Endothelial cell of umbilical vein (primary cell): Measurements from ENCODE around the gene SLC22A23. TPM values are rescaled to one million over a fixed set of nuclear protein-coding genes. Genes with fewer than 3 reads are reported as not detected.

ENCODE experiments used
- BruUV-seq: library from RNA; stranded (reverse); fragments of 400-500 nt; replicated peaks from 2 replicates; lab custom pipeline; 2021; lab: Mats Ljungman, UMichigan
- CTCF ChIA-PET: fragments of 300-600, 350-600 bp; sonication (Branson Sonifier 250); formaldehyde crosslinking; loops from one replicate; lab custom pipeline; 2021; ENCODE audit warnings: antibody characterized with exemption, inconsistent platforms; lab: Charles Lee
- POLR2A ChIA-PET: fragments of 300-600, 350-600 bp; sonication (Branson Sonifier 250); formaldehyde crosslinking; loops from one replicate; lab custom pipeline; 2021; ENCODE audit warnings: antibody characterized with exemption, inconsistent platforms; lab: Charles Lee
- DNase-seq: peaks from one replicate; pipeline ENCODE4 v3.0.0-alpha.2; 2011; ENCODE audit warnings: low read depth, low spot score
- FAIRE-seq: peaks from 2 replicates; lab custom pipeline; 2011; peaks lifted over from hg19 to GRCh38; lab: Jason Lieb, UNC
- H2AFZ ChIP-seq: 2 replicates; pipeline ENCODE4 v1.6.0; 2012; ENCODE audit warnings: low read depth, low read length, control low read depth, inconsistent platforms
- H3K27ac ChIP-seq: 2 replicates; pipeline ENCODE4 v1.5.1; 2011; ENCODE audit warnings: low read depth, mild to moderate bottlenecking, control low read depth, low read length, moderate library complexity; ENCODE audit not compliant: insufficient read depth
- H3K27me3 ChIP-seq, 2 experiments: 2 replicates each; pipeline versions ENCODE4 v1.6.0 to v1.6.1; 2011; ENCODE audit warnings: low read length in 2 of 2, mixed read lengths in 1 of 2; ENCODE audit not compliant: control insufficient read depth in 2 of 2, insufficient read depth in 2 of 2
- H3K36me3 ChIP-seq, 2 experiments: 2 replicates in 1 of 2; 3 replicates in 1 of 2; pipeline ENCODE4 v1.5.1; 2011; ENCODE audit warnings: low read length in 2 of 2, mild to moderate bottlenecking in 1 of 2, moderate library complexity in 1 of 2; ENCODE audit not compliant: control insufficient read depth in 2 of 2, insufficient read depth in 2 of 2; ENCODE audit errors: extremely low read depth in 1 of 2
- H3K4me1 ChIP-seq: 3 replicates; pipeline ENCODE4 v1.5.1; 2011; ENCODE audit warnings: mild to moderate bottlenecking, low read length; ENCODE audit not compliant: control insufficient read depth, insufficient read depth; ENCODE audit errors: extremely low read depth
- H3K4me2 ChIP-seq: 2 replicates; pipeline ENCODE4 v1.6.1; 2011; ENCODE audit warnings: low read length, control low read depth, mixed read lengths; ENCODE audit not compliant: insufficient read depth
- H3K4me3 ChIP-seq, 3 experiments: fragments of 200-600 bp in 1 of 3; sonication (generic), shearing (Covaris generic) in 1 of 3; replicated peaks in 1 of 3; 2 replicates each; pipeline ENCODE4 v1.5.1; 2011 to 2016; ENCODE audit warnings: control low read depth in 3 of 3, low read length in 3 of 3, mild to moderate bottlenecking in 2 of 3, inconsistent platforms in 1 of 3, low read depth in 1 of 3, moderate library complexity in 1 of 3; ENCODE audit not compliant: insufficient read depth in 1 of 3
- H3K79me2 ChIP-seq: 2 replicates; pipeline ENCODE4 v1.6.0; 2012; ENCODE audit warnings: low read length, inconsistent platforms; ENCODE audit not compliant: control insufficient read depth, insufficient read depth
- H3K9ac ChIP-seq: replicated peaks from 2 replicates; pipeline ENCODE3; 2011; ENCODE audit warnings: low read length, control low read depth; ENCODE audit not compliant: insufficient read depth; ENCODE audit errors: extremely low read depth
- H3K9me1 ChIP-seq: replicated peaks from 3 replicates; pipeline ENCODE4 v1.6.0; 2011; ENCODE audit warnings: mild to moderate bottlenecking, low read length; ENCODE audit not compliant: control insufficient read depth, insufficient read depth; ENCODE audit errors: extremely low read depth
- H3K9me3 ChIP-seq: replicated peaks from 2 replicates; pipeline ENCODE4 v1.5.1; 2012; ENCODE audit warnings: low read length, inconsistent platforms; ENCODE audit not compliant: control insufficient read depth, insufficient read depth
- H4K20me1 ChIP-seq: replicated peaks from 2 replicates; pipeline ENCODE3; 2011; ENCODE audit warnings: mild to moderate bottlenecking, low read length; ENCODE audit not compliant: control insufficient read depth, insufficient read depth; ENCODE audit errors: extremely low read depth
- CTCF ChIP-seq, 2 donors: IDR thresholded peaks; 1 replicate in 1 of 2; 2 replicates in 1 of 2; pipeline ENCODE4 v1.5.1; 2011; ENCODE audit warnings: low read length in 2 of 2, mild to moderate bottlenecking in 2 of 2, moderate library complexity in 2 of 2, control low read depth in 1 of 2, inconsistent platforms in 1 of 2, low read depth in 1 of 2; ENCODE audit not compliant: insufficient read depth in 1 of 2; ENCODE audit errors: extremely low read depth in 1 of 2
- EZH2 ChIP-seq: IDR thresholded peaks from 2 replicates; pipeline ENCODE4 v1.6.1; 2012; ENCODE audit warnings: borderline replicate concordance, low read depth, mild to moderate bottlenecking, moderate library complexity, low read length, inconsistent platforms; ENCODE audit not compliant: severe bottlenecking
- FOS ChIP-seq: IDR thresholded peaks from 2 replicates; pipeline ENCODE4 v1.6.1; 2011; ENCODE audit warnings: mild to moderate bottlenecking, low read length, moderate library complexity, borderline replicate concordance; ENCODE audit not compliant: insufficient read depth
- GATA2 ChIP-seq: IDR thresholded peaks from 2 replicates; pipeline ENCODE4 v1.7.0; 2011; ENCODE audit warnings: low read depth, mild to moderate bottlenecking, moderate library complexity, mixed read lengths, low read length; ENCODE audit not compliant: insufficient read length, insufficient read depth
- JUN ChIP-seq: IDR thresholded peaks from 2 replicates; pipeline ENCODE4 v1.6.1; 2011; ENCODE audit warnings: borderline replicate concordance, low read depth; ENCODE audit not compliant: insufficient read length, insufficient read depth
- MAX ChIP-seq: IDR thresholded peaks from 2 replicates; pipeline ENCODE4 v1.6.1; 2011; ENCODE audit not compliant: insufficient read depth, insufficient read length
- MYC ChIP-seq: IDR thresholded peaks from one replicate; pipeline ENCODE4 v1.6.1; 2011; ENCODE audit warnings: mild to moderate bottlenecking, low read depth, low read length
- POLR2A ChIP-seq: IDR thresholded peaks from 2 replicates; pipeline ENCODE4 v1.6.1; 2012; ENCODE audit warnings: low read depth, mild to moderate bottlenecking, control low read depth, low read length
- POLR2AphosphoS5 ChIP-seq: IDR thresholded peaks from 2 replicates; pipeline ENCODE4 v1.6.1; 2012; ENCODE audit warnings: low read depth, mild to moderate bottlenecking, control low read depth, low read length, moderate library complexity; ENCODE audit not compliant: insufficient read depth
- dilution Hi-C: fragments of 300-500 bp; cut with MboI; formaldehyde crosslinking; loops from one replicate; pipeline ENCODE4 v1.15.0; 2019; ENCODE audit warnings: low sequenced_read_pairs; ENCODE audit not compliant: extremely low pct_ligation_motif_present
- intact Hi-C: fragments of 100-400 bp; cut with micrococcal nuclease; formaldehyde crosslinking; loops from one replicate; pipeline ENCODE4 v1.10.0; 2022
- polyA plus RNA-seq, 4 experiments: library from polyadenylated mRNA; depleted of rRNA in 3 of 4; stranded (reverse) in 3 of 4; unstranded in 1 of 4; fragments of >200 nt; gene quantifications; 2 replicates each; pipeline versions ENCODE4 v1.2.1 to v1.2.3, GENCODE V29; 2011 to 2012; ENCODE audit warnings: missing spikeins in 1 of 4
- total RNA-seq: library from RNA; stranded (reverse); gene quantifications from 2 replicates; pipeline ENCODE4 v1.2.3, GENCODE V29; 2021

SLC22A23 gene
- total and polyA plus RNA-seq, 2 donors (not counting 3 experiments of a cell fraction or from before 2014, with no cell fraction given), result 4.2 to 14.3 TPM

- no peak overlapping the region for H3K27ac ChIP-seq
- H2AFZ ChIP-seq, result no peak overlapping the region
- H3K9me3 ChIP-seq, result no peaks in the 10 kb centered on the region
- no peak for FAIRE-seq
- TF ChIP-seq GATA2, result no peak
- no peak for TF ChIP-seq POLR2AphosphoS5
- TF ChIP-seq FOS, result no peak
- no peak for TF ChIP-seq CTCF (IDR thresholded peaks at IDR 0.05; ENCODE audit: extremely low read depth in 1 of 2, insufficient read depth in 1 of 2, low read depth in 1 of 2, low read length in 2 of 2)
- TF ChIP-seq MYC, result no peak
- TF ChIP-seq EZH2, result no peak
- TF ChIP-seq MAX, result no peak
- no peak for TF ChIP-seq JUN
- TF ChIP-seq POLR2A, result no peak
- no peaks in the 10 kb centered on the region for H3K36me3 ChIP-seq
- POLR2A ChIA-PET, result no interaction called here
- no peaks in the 10 kb centered on the region for H3K79me2 ChIP-seq
- CTCF ChIA-PET, result no interaction called here
- peaks cover 0 to 6% of the 10 kb centered on the region in 2 experiments for H3K27me3 ChIP-seq
- H3K9me1 ChIP-seq, result no peaks in the 10 kb centered on the region
- BruUV-seq, result no TSS peak
- intact Hi-C loops (no loop called here), dilution Hi-C loops (no loop called here)
- no peaks in the 10 kb centered on the region for H3K4me1 ChIP-seq
- no peak overlapping the region for H3K4me3 ChIP-seq
- no peak overlapping the region for H3K9ac ChIP-seq
- no peaks in the 10 kb centered on the region for H4K20me1 ChIP-seq
- no peak overlapping the region for H3K4me2 ChIP-seq
- DNase-seq, result no peak
Observed at GRCh38 chr6:3490625-3490980, 33.8 kb upstream of the SLC22A23 start.
